PFSK-1 (cell line): ENCODE measurements around the gene MTRR.

Experiments used
- FOXP2 ChIP-seq: optimal IDR thresholded peaks from 2 replicates; pipeline ENCODE3; 2011; ENCODE audit warnings: borderline replicate concordance, control low read depth, inconsistent platforms; ENCODE audit not compliant: insufficient read depth; ENCODE audit errors: extremely low read length, extremely low read depth
- POLR2AphosphoS5 ChIP-seq: IDR thresholded peaks from 2 replicates; pipeline ENCODE4 v1.6.1; 2012; ENCODE audit warnings: low read depth, mild to moderate bottlenecking, control low read depth, low read length, moderate library complexity
- REST ChIP-seq, 2 experiments: IDR thresholded peaks; 2 replicates each; pipeline versions ENCODE4 v1.6.1 to v1.8.0; 2011 to 2012; ENCODE audit warnings: low read depth in 2 of 2, low read length in 2 of 2, control low read depth in 1 of 2, inconsistent platforms in 1 of 2, mild to moderate bottlenecking in 1 of 2, moderate library complexity in 1 of 2; ENCODE audit not compliant: insufficient read depth in 1 of 2
- SIN3A ChIP-seq: IDR thresholded peaks from 2 replicates; pipeline ENCODE4 v1.6.1; 2012; ENCODE audit warnings: mild to moderate bottlenecking, low read length, moderate library complexity, borderline replicate concordance; ENCODE audit not compliant: insufficient read depth
- TAF1 ChIP-seq: IDR thresholded peaks from 2 replicates; pipeline ENCODE4 v1.6.1; 2012; ENCODE audit warnings: low read length, control low read depth, borderline replicate concordance; ENCODE audit not compliant: insufficient read depth

MTRR gene

GRCh38 chr5:7881816-7882215 is 12.9 kb downstream of the MTRR start:
- TF ChIP-seq POLR2AphosphoS5 = no peak

- TF ChIP-seq REST (IDR thresholded peaks at IDR 0.05; ENCODE audit: insufficient read depth in 1 of 2, low read depth in 2 of 2, low read length in 2 of 2) = no peak
- no peak for TF ChIP-seq SIN3A
- TF ChIP-seq POLR2AphosphoS5 = no peak
- no peak for TF ChIP-seq TAF1
- TF ChIP-seq FOXP2 = no peak
Measured at GRCh38 chr5:7882926-7883325, 14.0 kb downstream of the MTRR start.

- TF ChIP-seq REST (IDR thresholded peaks at IDR 0.05; ENCODE audit: insufficient read depth in 1 of 2, low read depth in 2 of 2, low read length in 2 of 2) = no peak
- TF ChIP-seq TAF1 = no peak
Measured at GRCh38 chr5:7884491-7885267, 15.7 kb downstream of the MTRR start.

- no peak for TF ChIP-seq REST (IDR thresholded peaks at IDR 0.05; ENCODE audit: insufficient read depth in 1 of 2, low read depth in 2 of 2, low read length in 2 of 2)
- no peak for TF ChIP-seq POLR2AphosphoS5
- no peak for TF ChIP-seq FOXP2
- no peak for TF ChIP-seq TAF1
- no peak for TF ChIP-seq SIN3A
Measured at GRCh38 chr5:7886849-7887475, 18.0 kb downstream of the MTRR start.

GRCh38 chr5:7888901-7889300 is 20.0 kb downstream of the MTRR start:
- TF ChIP-seq TAF1 = no peak
- no peak for TF ChIP-seq SIN3A
- no peak for TF ChIP-seq REST (IDR thresholded peaks at IDR 0.05; ENCODE audit: insufficient read depth in 1 of 2, low read depth in 2 of 2, low read length in 2 of 2)
- no peak for TF ChIP-seq POLR2AphosphoS5
- TF ChIP-seq FOXP2 = no peak
